ENCODE measurements around the gene APLNR.
"Not testable (repeated sequence)": the region's sequence is repeated elsewhere in the genome, so short reads cannot be mapped to it uniquely, and the experiment has no call there.

Gene APLNR

GRCh38 chr11:57237204-57237681 is at the start of gene APLNR:
TSS of gene APLNR (minus strand) at chr11:57237250. CDS start at chr11:57237004, 246 bp downstream.
- no peak for DNase-seq

- no peak for DNase-seq
Observed at GRCh38 chr11:57283231-57283990, 46.4 kb upstream of the APLNR start.

- DNase-seq: not testable (repeated sequence)
Observed at GRCh38 chr11:57281546-57281945, 44.5 kb upstream of the APLNR start.

GRCh38 chr11:57279116-57279515 is 42.1 kb upstream of the APLNR start:
- DNase-seq: no peak

- no peak for DNase-seq
Observed at GRCh38 chr11:57278721-57279095, 41.7 kb upstream of the APLNR start.

- DNase-seq: peak; percentile 43
Observed at GRCh38 chr11:57277845-57278720, 41.0 kb upstream of the APLNR start.

GRCh38 chr11:57276971-57277675 is 40.1 kb upstream of the APLNR start:
- DNase-seq: no peak

GRCh38 chr11:57276169-57276970 is 39.3 kb upstream of the APLNR start:
- no peak for DNase-seq

GRCh38 chr11:57275582-57275981 is 38.5 kb upstream of the APLNR start:
- DNase-seq: no peak

- no peak for DNase-seq
Observed at GRCh38 chr11:57274904-57275498, 38.0 kb upstream of the APLNR start.

- no peak for DNase-seq
Observed at GRCh38 chr11:57273448-57274058, 36.5 kb upstream of the APLNR start.

- DNase-seq: no peak
Observed at GRCh38 chr11:57269571-57270021, 32.5 kb upstream of the APLNR start.

- no peak for DNase-seq
Observed at GRCh38 chr11:57266157-57266556, 29.1 kb upstream of the APLNR start.

GRCh38 chr11:57263351-57263750 is 26.3 kb upstream of the APLNR start:
- no peak for DNase-seq

GRCh38 chr11:57262157-57262556 is 25.1 kb upstream of the APLNR start:
- DNase-seq: no peak

- DNase-seq: no peak
Observed at GRCh38 chr11:57260937-57261783, 24.1 kb upstream of the APLNR start.

GRCh38 chr11:57256119-57256518 is 19.1 kb upstream of the APLNR start:
- no peak for DNase-seq

GRCh38 chr11:57255618-57256017 is 18.6 kb upstream of the APLNR start:
- DNase-seq: no peak

- no peak for DNase-seq
Observed at GRCh38 chr11:57254631-57255030, 17.6 kb upstream of the APLNR start.

GRCh38 chr11:57251491-57252104 is 14.5 kb upstream of the APLNR start:
- peak; percentile 5 for DNase-seq

All from NCI-H748 treated with DMSO at 0.1 percent for 48 hours (cell line).